Raji (cell line): ENCODE results near the gene CAPN15.

Experiments used
- POLR2A ChIP-seq: IDR thresholded peaks from 2 replicates; pipeline ENCODE4 v1.6.1; 2011; ENCODE audit warnings: low read depth, low read length, control low read depth; ENCODE audit not compliant: insufficient read depth

CAPN15 gene

GRCh38 chr16:549544-550263, 22.2 kb downstream of the CAPN15 start:
- no peak for TF ChIP-seq POLR2A

DNA sequence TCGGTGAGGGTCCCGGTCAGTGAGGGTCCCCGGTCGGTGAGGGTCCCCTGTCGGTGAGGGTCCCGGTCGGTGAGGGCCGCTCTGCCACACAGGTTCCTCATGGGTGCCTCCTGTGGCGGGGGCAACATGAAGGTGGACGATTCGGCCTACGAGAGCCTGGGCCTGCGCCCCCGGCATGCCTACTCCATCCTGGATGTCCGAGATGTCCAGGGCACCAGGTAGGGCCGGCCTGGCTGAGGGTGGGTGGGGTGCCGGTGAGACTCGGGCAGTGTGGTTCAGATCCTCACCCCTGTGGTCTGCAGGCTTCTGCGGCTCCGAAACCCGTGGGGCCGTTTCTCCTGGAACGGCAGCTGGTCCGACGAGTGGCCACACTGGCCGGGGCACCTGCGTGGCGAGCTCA, 23.7 kb downstream of the CAPN15 start:
- TF ChIP-seq POLR2A = no peak

- TF ChIP-seq POLR2A = no peak
These were observed 24.7 kb downstream of the CAPN15 start for GRCh38 chr16:552171-552570.

DNA sequence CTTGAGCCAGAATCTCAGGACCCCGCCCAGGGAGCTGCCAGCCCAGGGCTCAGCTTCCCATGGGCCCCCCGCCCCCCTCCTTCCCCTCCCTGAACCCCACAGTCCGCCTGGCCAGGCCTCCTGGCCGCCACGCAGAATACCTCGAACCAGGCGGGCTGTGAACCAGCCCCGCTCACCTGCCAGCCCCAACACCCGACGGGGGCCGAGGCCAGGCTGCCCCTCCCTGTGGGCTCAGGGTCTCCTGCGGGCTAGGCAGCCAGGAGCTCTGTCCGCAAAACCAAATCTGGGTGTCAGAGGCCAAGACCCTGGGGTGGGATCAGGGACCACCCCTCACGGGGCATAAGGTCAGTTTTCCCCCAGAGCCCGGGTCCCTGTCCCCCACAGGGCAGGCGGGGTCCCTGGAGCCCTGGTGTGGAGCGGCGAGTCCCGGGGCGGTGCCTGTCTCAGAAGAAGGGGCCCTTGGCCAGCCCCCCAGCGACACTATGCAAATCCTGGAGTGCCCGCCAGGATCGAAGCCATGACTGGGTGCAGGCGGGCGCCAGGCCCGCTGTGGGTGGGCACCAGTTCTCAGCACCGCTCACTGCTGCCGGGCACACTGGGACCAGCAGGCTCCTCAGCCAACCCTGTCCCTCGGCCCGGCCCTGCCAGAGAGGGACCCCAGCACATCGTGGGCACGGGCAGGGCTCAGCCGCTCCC, 26.2 kb downstream of the CAPN15 start:
- no peak for TF ChIP-seq POLR2A

DNA sequence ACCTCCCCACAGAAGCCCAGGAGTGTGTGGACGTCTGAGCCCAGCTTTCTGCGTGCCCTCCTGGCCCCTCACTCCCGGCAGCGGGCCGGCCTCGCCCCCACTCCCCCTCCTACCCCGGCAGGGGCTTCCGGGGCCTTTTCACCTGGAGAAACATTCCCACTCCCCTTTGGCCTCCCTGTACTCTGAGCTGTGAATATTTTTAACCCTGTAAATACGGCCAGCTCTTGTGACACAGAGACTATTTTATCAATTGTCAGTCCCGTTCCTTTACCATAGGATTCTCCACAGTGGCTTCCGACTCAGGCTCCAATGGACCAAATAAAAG, 26.7 kb downstream of the CAPN15 start:
- TF ChIP-seq POLR2A = no peak

DNA sequence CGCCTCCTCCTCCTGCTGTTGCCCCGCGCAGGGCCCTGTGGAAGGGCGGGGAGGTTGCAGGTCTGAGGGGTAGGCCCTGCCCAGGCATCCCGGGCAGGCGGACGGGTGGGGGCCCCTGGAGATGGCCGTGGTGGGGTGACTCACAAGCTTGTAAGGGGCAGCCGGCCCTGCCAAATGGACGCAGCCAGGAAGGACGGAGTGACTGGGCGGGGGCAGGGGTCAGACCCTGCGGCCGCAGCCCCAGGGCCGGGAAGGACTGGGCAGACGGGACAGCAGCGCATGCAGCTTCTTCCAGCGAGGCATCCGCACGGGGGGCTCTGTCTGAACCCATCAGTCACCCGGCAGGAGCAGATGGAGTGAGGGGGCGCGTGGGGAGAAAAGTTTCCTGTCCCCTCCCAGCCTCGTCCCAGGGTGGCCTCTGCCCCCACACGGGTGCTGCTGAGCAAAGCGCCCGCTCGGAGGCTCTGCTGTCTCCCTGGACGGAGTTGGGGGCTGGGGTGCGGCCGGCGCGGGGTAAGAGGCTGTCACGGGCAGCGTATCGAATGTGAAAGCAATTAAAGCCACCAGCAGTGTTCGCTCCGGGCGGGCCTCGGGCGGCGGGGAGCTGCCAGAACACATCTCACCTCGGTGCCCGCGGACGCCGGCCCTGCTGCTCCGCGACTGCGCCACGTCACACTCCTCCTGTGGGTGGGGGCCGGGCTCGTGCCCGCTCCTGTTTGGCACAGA, 27.3 kb downstream of the CAPN15 start:
- TF ChIP-seq POLR2A = no peak

- TF ChIP-seq POLR2A = no peak
These were observed 28.3 kb downstream of the CAPN15 start for GRCh38 chr16:555528-556473.

DNA sequence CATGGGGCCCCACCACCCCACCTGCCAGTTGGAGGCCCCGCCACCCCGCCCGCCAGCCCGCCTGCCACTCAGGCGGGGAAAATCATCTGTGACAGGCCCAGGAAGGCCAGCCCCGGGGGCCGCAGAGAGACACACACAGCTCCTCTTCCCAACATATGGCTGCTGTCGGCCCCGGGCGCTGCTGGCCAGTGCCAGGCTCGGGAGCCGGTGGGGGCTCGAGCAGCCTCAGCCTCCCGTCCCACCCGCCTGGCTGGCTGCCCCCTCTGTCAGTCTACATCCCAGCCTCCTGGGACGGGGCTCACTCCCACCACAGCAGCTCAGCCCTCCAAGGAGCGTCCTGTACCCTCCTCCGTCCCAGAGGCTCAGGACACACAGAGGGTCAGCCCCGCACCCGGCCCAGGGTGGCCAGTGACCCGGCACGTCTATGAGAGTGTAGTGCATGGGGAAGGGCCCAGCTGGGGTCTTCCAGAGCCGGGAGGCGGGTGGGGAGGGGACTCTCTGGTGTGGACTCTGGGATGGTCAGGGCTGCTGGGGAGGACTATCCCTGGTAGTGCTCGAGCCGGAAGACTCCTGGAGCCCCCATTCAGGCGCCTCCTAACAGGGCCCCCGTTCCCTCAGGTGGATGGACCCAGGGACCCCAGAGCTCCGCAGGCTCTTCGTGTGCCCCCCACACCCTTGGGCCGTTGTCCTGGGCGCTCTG, 29.1 kb downstream of the CAPN15 start:
- no peak for TF ChIP-seq POLR2A

GRCh38 chr16:557463-558297, 30.2 kb downstream of the CAPN15 start:
- no peak for TF ChIP-seq POLR2A

GRCh38 chr16:558298-559020, 30.9 kb downstream of the CAPN15 start:
- TF ChIP-seq POLR2A = no peak

DNA sequence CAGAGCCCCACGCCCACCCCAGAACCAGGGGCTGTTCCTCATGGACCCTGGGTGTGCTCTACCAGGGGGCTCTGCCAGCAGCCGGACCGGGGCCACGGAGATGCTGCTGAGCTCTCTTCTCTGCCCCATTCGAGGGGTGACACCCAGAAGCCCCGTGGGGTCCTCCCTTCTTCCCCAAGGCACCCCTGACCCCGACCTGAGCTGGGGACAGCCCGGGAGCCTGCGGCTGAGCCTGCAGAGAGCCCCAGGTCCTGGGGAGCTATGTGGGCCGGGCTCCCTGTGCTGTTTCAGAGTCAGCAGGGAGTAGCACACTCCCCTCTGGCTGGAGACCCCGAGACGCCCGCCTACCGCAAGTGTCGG, 31.5 kb downstream of the CAPN15 start:
- TF ChIP-seq POLR2A = no peak

DNA sequence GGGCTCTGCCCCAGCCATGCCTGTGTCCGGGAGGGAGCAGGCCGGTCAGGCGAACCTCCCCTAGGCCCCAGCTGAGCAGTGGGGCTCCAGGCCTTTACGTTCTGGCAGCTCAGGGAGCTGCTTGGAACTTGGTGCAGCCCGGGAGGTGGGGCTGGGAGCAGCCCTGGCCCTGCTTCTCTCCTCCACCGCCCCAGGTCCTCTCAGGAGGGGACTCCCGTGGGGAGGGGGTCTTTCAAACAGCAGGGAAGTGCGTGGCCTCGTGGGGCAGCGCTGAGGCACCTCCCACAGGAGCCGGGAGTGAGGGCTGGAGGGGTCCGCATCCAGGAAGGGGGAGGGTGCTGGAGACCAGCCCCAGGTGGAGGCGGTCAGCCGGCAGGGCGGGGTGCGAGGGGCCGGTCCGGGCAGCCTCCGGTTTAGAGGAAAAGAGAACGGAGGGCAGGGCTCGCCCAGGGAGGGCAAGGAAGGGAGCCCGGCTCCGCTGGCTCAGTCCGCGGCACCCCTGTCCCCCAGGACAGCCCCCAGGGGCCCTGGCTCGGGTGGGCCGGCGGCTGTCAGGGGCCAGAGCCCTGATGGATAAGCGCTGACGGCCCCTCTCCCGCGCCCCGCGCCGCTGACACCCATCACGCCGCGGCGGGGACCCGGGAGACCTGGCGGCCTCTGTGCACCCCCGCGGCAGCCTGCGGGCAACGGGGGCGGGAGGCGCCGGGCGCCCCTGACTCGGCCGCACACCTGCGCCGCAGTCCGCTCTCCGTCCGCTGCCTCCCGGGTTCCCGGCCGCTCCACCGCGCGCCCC, 32.1 kb downstream of the CAPN15 start:
- TF ChIP-seq POLR2A = no peak
